Inflammatory macrophage treated with lipopolysaccharide for 1 hour (primary cell): ENCODE measurements around the gene KAT6B.
A peak's percentile ranks its signal among the peaks of the same experiment; 100 is the strongest.
"Not testable (repeated sequence)": the region's sequence is repeated elsewhere in the genome, so short reads cannot be mapped to it uniquely, and the experiment has no call there.

ENCODE experiments used
- DNase-seq, 2 donors: peaks; one replicate each; pipeline ENCODE4 v3.0.0-alpha.2; 2020 to 2022

Gene KAT6B

DNA sequence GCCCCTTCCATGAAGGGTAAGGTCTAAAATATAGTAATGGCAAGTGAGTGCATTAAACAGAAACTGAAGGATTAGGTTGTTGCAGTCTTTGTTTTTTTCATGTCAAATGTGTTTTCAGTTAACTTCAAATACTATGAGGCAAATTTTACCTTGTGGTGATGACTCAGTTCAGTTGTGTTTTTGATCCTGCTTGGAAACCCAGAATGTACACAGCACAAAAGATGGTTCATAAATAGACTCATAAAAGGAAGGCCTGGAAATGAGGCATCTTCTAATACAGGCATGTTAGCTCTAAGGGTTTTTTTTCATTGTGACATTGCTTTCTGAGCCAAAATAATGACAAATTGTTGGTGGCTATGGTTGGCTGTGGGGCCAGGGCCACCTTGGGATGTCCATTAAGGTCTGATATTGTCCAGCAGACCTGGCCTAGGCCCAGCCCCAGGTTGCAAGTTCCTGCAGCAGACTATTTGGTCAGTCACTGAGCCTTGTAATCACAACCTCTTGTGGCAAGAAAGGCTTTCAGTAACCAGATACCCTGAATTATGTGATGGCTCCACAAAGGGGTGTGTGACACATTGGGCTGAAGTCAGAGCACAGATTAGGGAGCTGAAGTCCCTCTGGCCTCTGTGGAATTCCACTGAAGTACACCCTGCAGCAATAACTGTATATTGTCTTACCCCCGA, 216.0 kb downstream of the KAT6B start:
- peak in 1 of 2 donors; percentile 63 for DNase-seq

DNA sequence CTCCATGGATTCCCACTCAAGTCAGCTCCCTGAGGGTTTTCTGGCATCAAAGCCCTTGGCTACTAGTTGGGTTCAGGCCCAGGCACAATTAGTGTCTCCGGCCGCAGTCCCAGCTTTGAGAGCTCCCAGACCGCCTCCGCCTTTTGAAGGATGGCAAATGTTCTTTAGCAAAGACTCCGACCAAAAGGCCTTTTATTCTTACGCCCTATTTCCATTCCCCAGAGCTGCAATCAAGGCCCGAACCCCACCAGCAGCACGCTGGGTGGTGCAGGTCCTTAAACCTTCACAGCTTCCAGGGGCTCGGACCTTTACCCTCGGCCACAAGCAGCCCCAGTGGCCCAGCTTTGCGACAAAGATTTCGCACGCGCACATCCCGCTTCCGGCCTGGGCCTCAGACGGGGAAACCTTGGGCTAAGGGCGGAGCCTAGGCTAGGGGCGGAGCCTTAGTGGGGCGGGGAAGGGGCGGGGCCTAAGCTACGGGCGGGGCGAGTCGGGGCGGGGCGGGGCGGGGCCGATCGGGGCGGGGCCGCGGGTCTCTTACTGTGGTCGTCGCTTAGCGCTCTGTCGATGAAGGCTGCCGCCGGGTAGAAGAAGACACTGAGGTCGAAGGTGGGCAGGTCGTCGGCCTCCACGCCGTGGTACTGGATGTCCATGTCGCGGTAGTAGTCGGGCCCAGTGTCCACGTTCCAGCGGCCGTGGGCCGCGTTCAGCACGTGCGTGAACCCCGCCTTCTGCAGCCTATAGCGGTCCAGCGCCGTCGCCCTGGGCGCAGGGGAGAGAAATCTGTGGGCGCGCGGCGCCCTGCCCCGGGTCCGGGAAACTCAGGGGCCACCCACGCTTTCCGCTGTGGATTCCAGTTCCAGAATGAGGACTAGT, 217.1 kb downstream of the KAT6B start:
- DNase-seq: peak; percentile 70 to 79

DNA sequence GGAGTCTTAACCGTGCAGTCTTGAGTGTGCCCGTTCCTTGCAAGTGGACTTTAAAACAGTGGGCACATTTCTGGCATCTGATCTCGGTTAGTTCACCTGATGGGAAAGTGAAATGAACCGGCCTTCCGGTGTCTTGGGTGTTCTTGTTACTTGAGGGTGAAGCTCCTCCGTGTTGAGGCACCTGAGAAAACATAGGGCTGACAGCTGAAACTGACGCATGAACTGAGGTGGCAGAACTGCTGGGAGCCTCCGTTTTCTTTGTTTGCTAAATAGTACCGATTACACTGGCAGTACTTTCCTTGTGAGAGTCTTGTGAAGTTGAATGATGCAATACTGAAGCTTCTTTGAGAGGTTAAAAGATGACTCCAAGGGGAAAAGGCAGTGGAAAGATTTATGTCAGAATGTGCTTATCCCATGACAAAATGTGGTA, 222.3 kb downstream of the KAT6B start:
- DNase-seq: peak; percentile 53 to 95

DNA sequence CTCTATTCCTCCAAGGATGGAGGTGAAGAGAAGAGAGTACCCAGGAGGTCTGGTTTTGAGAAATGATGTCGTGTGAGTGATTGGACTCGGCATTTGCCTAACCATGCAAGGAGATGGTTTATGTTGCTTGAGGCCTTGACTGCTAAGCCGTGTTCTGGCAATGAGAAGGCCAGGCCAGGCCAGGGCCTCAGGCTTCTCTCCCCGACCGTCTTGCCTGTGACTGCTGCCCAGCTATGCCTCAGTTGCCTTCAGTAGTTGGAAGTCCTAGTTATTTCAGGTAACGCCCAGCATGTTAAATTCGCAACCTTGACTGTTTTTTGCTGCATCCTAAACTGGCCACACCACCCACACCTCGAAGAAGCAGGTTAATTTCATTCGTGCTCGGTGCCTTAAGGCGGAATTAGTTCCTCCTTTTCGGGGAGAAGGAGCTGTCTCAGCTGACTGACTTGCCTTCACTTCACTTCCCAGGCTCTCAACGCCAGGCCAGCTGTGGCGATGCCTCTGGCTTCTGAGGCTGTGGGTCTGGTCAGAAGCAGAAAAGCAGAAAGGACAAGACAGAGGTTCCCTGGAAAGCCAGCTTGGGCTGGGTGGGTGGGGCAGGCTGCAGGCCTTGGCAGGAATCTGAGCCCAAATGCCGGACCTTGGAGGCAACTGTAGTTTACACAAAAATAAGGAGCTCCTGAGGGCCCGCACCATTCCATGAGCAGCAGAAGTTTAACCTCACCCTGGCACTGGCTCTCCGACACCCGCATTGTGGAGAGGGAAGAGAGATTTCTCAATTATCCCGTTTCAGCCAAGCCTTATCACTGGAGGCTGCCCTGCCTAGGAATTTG, 223.1 kb downstream of the KAT6B start:
- DNase-seq: peak; percentile 29 to 63

DNA sequence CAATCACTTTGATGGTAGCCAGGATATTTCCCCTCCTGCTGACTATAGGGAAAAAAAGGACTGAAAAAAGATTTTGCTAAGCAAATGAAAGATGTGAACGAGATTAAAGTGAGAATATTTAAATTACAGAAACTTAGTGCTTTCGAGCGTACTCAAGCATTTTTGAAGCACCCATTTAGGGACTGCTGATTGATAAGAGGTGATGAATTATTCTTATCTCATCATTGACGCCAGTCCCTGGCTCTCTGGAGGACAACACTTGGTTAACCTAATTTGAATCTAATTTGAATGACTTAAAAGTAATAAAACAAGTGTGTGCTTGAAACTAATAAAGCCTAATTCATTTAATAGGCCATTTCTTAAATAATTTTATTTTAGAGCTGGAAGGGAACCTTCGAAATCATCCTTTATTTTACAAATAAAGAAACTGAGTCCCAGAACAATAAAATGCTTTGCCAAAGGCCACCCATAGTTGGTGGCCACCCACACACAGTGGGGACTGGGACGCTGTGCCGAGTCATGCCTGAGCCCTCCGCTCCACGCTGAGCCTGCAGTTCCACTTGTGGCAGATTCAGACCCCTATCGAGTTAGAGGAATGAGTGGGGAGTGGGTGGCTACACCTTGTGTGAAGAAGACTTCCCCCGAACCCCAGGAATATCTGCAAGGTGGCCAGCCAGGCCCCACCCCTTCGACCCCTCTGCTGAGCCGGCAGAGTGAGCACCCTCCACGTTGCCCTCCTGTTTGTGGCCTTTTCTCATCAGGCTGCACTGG, 223.9 kb downstream of the KAT6B start:
- no peak for DNase-seq

DNA sequence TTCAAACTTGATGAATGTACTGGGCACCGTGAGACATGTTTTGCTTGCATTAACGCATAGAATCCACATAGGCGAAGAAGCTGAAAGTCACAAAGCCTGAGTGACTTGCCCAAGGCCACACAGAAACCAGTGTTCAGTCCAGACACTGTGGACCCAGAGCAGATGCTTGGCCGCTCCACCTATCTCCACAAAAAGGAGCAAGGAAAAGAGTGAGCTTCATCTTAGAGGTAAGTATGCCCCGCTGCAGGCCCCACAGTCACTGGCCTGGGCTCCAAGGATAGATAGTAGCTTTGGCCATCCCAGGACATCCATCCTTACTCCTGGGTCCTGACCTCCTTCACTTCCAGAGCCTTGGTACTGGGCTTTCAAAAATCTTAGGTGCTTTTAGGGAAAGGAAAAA, 224.9 kb downstream of the KAT6B start:
- no peak for DNase-seq

DNA sequence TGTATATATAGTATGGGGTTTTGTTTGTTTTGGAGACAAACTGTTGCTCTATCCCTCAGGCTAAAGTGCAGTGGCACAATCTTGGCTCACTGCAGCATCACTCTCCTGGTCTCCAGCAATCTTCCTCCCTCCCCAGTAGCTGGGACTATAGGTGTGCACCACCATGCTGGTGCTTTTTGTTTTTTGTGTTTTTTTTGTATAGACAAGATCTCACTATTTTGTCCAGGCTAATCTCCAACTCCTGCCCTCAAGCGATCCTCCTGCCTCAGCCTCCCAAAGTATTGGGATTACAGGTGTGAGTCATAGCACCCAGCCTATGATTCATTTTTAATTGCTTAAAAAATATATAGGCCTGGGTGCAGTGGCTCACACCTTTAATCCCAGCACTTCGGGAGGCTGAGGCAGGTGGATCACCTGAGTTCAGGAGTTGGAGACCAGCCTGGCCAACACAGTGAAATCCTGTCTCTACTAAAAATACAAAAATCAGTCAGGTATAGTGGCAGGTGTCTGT, 229.6 kb downstream of the KAT6B start:
- DNase-seq: not testable (repeated sequence)

DNA sequence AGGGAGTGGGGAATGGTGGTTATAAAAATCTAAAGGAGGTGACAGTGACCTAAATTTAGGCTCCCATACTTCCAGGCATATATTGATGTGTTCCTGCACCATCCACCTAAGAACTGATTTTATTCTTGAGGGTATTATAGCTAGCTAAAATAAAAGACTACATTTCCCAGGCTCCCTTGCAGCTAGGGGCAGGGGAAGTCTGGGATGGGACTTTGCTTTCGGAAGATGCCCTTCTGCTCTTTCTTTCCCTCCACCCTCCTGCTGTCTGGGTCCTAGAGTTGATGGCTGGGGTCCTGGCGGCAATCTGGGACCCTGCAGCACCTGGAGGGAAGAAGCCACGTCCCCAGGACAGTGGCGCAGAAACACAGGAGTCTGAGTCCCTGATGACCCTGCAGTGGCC, 231.3 kb downstream of the KAT6B start:
- DNase-seq: no peak

DNA sequence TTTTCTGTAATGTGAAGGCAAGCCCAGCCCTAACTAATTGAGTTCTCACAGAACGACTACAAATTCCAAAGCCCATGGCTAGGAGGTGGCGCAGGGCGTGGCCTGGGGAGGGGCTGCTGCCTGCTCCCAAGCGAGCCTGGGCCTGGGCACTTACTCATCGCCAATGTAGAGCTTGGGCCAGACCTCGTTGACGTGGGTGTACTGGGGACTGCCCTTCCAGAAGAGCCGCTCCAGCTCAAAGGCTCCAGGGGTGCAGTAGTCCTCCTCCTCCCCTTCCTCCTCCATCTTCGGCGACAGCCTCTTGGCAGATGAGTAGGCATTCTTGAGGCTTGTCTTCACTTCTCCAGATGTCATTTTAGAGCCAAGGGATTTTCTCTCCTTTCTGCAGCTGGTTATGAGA, 231.8 kb downstream of the KAT6B start:
- DNase-seq: no peak

DNA sequence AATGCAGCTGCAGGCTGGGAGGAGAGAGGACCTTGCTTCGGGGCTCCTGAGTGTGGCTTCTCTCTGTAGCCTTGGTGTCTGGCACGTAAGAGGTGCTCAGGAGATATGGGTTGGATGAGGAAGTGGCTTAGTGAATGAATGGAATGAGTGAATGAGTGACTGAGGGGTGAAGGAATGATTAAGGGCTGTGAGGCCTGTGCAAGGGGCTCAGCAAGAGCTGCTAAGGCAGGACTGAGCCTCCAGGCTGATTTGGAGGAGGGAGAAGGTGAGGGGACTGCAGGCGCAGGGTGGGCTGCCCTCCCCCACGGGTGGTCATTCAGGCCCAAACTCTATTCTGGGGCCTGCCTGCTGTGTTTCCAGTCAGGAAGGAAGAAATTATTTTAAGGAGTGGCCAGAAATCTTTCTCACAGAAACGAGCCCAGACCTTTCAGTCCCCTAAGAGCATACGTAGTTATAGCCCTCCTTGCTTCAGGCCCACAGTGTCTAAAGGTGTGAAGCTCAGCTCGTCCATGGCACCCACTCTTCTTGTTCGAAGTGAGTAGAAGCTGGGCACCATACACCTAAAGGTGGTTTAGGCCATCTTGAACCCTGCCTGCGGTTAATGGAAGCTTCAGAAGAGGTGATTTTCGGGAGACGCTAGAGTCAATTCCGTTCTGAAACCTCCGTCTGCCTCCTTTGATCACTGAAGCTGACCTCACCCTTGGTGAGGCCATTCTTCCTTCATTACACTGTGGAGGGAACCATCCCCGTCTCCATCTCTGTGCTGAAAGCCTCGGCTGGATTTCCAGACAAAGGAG, 235.5 kb downstream of the KAT6B start:
- DNase-seq: peak in 1 of 2 donors; percentile 72

DNA sequence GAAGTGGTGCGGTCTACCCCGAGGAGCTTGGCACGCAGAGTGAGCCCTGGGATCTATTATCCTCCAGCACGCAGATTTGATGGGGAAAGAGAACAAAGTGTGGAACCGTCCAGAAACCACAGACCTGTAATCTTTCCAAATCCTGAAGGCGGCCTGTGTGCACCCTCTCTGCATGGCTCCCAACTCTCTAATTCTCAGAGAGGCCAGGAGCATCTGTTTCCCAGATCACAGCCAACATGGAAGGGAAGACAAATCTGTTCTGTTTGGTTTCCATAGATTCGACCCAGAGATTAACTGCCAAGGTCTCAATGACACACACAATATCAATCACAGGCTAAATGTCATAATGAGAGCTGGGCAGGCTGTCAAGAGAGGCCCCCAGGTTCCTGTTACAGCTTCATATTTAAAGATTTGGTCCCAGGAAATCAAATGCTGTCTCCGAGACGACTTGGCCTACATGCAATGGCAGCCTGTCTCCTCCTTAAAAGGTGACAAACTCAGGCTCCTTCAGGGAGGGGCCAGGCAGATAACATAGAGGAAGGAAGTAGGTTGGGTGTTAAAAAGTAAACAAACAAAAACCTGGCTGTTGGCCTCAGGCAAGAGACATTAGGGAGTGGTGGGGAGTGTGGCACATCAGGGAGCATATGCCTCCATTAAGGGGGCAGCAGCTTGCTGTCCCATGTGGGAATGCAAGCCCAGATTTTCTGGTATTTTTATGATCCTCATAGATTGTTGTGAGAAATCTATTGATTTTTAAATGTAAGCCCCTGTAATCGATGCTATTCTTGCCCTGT, 236.3 kb downstream of the KAT6B start:
- no peak for DNase-seq

DNA sequence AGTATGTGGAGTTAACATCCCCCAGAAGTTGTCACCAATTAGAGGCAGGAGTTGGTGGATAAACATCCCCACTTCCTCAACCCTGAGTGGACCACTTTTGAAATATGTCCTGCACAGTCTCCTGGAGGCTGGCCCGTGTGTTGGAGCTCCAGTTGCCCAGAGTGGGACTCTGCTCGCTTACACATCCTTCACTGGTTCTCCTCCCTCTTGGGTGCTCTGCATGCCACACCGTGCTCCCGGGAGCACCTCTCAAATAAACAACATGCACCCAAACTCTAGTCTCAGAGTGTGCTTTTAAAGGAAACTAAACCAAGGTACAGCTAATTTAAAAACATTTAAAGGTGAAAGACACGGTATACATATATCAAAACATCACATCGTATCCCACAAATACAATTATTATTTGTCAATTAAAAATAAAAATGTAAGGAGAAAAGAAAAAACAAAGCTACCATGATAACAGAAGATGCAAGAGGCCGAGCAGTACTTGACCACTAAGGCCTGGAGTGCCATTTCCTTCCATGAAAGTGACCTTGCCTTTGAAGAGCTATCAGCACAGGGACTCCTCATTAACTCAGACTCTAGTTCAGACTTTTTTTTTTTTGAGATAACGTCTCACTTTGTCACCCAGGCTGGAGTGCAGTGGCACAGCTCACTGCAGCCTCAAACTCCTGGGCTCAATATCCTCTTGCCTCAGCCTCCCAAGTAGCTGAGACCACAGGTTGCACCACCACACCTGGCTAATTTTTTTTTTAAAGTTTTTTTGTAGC, 237.2 kb downstream of the KAT6B start:
- no peak for DNase-seq

DNA sequence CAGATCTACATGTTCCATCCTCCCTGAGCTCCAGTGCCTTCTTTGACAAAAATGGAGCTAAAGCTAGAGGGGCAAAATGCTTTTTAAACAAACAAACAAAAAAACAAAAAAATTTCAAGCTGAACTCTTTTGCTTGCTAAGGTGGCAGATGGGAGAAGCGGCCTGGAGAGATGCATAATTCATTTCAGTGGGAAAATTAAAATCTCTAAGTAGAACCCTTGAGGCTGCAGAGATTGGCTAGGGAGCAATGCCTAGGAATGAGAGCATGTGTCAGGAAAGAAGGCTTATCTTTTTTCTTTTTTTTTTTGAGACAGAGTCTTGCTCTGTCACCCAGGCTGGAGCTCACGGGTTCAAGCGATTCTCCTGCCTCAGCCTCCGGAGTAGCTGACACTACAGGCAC, 238.7 kb downstream of the KAT6B start:
- no peak for DNase-seq

DNA sequence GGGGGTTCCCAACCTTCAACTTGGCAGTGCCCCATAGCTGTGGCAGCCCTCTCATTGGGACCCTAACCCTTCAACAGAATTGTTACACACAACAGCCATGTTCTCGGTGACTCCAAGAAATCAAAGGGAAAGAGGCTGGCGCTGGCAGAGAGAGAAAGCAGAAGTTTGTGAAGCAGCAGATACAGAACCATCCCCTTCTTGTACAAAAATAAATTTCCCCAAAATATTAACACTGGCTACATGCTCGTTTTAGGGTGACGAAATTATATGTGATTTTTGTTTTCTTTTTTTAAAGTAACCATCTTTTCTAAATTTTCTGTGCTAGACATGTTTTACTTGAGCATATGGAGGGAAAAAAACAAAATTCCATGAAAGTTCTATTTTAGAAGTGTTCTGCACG, 239.9 kb downstream of the KAT6B start:
- DNase-seq: peak; percentile 57 to 67

DNA sequence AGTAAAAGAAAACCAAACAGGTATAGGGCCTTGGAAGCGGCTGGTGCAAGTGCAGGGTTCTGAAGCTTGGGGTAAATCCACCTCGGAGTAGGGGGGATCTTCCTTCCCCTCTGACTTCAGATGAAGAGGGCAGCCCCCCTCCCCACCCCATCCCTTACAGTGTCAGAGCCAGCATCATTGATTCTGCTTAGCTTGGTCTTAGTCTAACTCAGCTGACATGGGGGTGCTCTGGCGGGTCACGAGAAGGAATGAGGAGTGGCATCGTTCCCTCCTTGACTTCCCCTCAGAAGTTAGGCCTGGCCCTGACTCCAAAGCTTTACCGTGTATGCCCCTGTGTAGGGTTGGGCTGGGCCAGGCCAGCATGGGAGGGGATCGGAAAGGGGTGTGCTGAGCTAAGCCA, 240.9 kb downstream of the KAT6B start:
- DNase-seq: no peak

DNA sequence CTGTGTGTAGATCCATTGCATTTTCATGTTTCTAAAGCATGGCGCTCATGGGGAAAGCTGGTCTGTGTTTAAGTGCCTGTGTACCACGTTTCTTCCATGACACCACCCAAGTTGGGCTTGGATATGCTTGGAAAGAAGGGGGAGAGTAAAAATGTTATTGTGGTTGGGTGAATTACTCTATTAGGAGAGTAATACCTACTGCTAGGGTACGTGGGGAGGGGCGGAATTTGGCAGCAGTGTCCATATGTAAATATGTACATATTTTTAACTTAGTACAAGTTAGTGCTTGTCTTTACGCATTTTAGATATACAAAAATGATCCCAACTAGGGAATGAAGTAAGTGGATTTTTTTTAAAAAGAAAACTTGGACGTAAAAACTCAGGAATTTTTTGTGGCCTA, 242.1 kb downstream of the KAT6B start:
- DNase-seq: no peak

DNA sequence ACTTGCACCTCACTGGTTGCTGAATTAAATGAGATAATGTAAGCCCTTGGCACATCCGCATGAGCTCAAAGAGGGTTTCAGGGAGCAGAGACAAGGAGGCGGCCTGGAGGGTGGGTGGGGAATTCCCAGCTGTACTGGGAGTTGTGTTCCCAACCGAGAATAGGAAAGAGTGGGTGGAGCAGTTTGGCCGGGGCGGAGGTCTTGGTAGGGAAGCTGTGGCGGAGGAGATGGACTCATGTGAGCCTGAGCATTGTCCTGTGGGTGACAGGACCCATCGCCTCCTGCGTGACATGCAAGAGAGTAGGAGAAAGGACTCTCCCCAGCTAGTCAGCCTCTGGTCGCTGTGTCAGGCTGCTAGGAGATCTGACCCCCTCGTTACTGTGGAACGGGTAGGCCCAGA, 244.1 kb downstream of the KAT6B start:
- DNase-seq: peak; percentile 95 to 100

DNA sequence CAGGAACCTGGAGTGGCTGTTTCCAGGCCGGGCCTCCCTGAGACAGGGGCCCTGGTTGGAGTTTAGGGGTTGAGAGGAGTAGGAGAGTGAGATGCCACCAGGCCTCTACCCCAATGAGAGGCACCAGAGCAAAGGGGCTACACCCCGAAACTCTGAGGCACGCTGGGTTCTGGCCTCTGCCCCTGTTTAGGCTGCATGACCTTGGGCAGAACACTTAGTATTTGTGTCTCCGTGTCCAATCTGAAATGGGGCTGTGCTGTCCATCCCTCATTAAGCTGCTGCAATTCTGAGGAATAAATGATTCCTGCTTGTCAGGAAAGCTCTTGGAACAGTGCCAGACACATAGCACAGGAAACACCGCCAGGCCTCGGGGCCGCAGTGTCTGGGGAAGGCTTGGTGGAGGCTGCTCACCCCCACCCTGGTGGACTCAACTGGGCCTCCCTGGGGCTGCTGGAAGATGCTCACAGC, 244.6 kb downstream of the KAT6B start:
- peak in 1 of 2 donors; percentile 3 for DNase-seq

DNA sequence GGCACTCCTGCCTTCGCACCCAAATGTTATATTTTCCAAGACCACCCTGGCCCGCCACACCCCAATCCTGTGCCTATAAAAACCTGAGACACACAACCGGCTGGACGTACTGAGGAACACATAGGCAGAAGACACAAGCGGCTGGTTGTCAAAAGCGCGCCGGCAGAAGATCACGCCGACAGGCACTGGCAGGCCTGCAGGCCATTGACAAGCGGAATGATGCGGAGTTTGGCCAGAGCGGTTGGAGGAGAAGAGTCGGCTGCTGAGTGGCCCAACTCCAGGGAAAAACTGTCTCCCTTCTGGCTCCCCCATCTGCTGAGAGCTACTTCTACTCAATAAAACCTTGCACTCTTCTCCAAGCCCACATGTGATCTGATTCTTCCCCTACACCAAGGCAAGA, 245.4 kb downstream of the KAT6B start:
- no peak for DNase-seq

DNA sequence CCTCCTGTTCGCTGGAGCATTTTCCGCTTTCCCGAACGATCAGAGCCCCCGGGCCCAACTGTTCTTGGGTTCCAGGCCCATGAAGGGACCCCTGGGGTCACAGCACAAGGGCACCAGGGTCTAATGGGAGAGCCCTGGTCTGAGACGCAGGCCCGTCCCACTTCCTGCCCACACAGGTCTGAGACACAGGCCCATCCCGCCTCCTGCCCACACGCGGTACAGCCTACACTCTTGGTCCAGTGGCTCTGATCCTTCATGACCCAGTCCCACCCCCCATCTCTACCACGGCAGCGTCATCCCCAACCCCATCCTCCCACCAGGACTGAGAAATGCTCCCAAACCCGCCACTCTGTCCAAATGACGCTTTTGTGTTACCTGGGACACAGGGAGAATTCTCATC, 246.3 kb downstream of the KAT6B start:
- DNase-seq: no peak
